KMS-11 (cell line): Measurements from ENCODE around the gene NOL4L.

Experiments
- H2AFZ ChIP-seq: fragments of 200-600 bp; sonication (generic); 2 replicates; pipeline ENCODE4 v1.6.1; 2016; ENCODE audit warnings: antibody characterized with exemption, mixed run types, low read depth
- H3K27ac ChIP-seq: fragments of 200-600 bp; sonication (generic); 2 replicates; pipeline ENCODE4 v1.6.1; 2016; ENCODE audit warnings: mild to moderate bottlenecking, mixed run types
- H3K27me3 ChIP-seq: fragments of 200-600 bp; sonication (generic); 2 replicates; pipeline ENCODE4 v1.6.1; 2017; ENCODE audit warnings: mild to moderate bottlenecking, low read depth, mixed run types, moderate library complexity; ENCODE audit not compliant: insufficient read depth
- H3K36me3 ChIP-seq: fragments of 200-600 bp; sonication (generic); 2 replicates; pipeline ENCODE4 v1.6.1; 2017; ENCODE audit warnings: mild to moderate bottlenecking, mixed run types; ENCODE audit not compliant: insufficient read depth
- H3K4me1 ChIP-seq: fragments of 200-600 bp; sonication (generic); 2 replicates; pipeline ENCODE4 v1.6.1; 2016; ENCODE audit warnings: mild to moderate bottlenecking, low read depth, mixed run types; ENCODE audit not compliant: poor library complexity, severe bottlenecking
- H3K4me2 ChIP-seq: fragments of 200-600 bp; sonication (generic); 2 replicates; pipeline ENCODE4 v1.7.0; 2016; ENCODE audit warnings: mild to moderate bottlenecking, mixed run types
- H3K4me3 ChIP-seq: fragments of 200-600 bp; sonication (generic); IDR thresholded peaks from 2 replicates; pipeline ENCODE4 v1.6.1; 2017; ENCODE audit warnings: low read depth, low read length, mixed read lengths; ENCODE audit not compliant: insufficient read depth
- H3K79me2 ChIP-seq: fragments of 200-600 bp; sonication (generic); 2 replicates; pipeline ENCODE4 v1.6.1; 2016; ENCODE audit warnings: low read depth, mixed run types; ENCODE audit not compliant: insufficient read depth
- H3K9ac ChIP-seq: fragments of 200-600 bp; sonication (generic); 2 replicates; pipeline ENCODE4 v1.6.1; 2016; ENCODE audit warnings: mild to moderate bottlenecking, mixed run types
- H4K20me1 ChIP-seq: fragments of 200-600 bp; sonication (generic); 2 replicates; pipeline ENCODE4 v1.6.1; 2016; ENCODE audit warnings: mild to moderate bottlenecking, mixed run types; ENCODE audit not compliant: insufficient read depth
- CTCF ChIP-seq: fragments of 200-600 bp; sonication (generic); conservative IDR thresholded peaks from 2 replicates; pipeline ENCODE4 v1.6.1; 2017; ENCODE audit warnings: low read depth, mild to moderate bottlenecking, antibody characterized with exemption, low read length, moderate library complexity, mixed read lengths

The NOL4L gene

GRCh38 chr20:32626407-32626806, 41.3 kb upstream of the NOL4L start:
- no peaks in the 10 kb centered on the region for H3K36me3 ChIP-seq
- peak overlapping the region; percentile 77 for H3K9ac ChIP-seq
- peak overlapping the region; percentile 91 for H3K27ac ChIP-seq
- H4K20me1 ChIP-seq, result no peaks in the 10 kb centered on the region
- peak overlapping the region; percentile 68 for H2AFZ ChIP-seq
- no peaks in the 10 kb centered on the region for H3K79me2 ChIP-seq
- H3K27me3 ChIP-seq, result no peaks in the 10 kb centered on the region
- TF ChIP-seq CTCF, result no peak
- peak overlapping the region; percentile 98 for H3K4me2 ChIP-seq
- no peak overlapping the region for H3K4me3 ChIP-seq
- peaks cover 63% of the 10 kb centered on the region for H3K4me1 ChIP-seq

- H3K27me3 ChIP-seq, result no peaks in the 10 kb centered on the region
- no peaks in the 10 kb centered on the region for H3K36me3 ChIP-seq
- H4K20me1 ChIP-seq, result no peaks in the 10 kb centered on the region
- H3K9ac ChIP-seq, result no peak overlapping the region
- peaks cover 63% of the 10 kb centered on the region for H3K4me1 ChIP-seq
- peak overlapping the region; percentile 91 for H3K27ac ChIP-seq
- no peak overlapping the region for H3K4me3 ChIP-seq
- no peak for TF ChIP-seq CTCF
- no peaks in the 10 kb centered on the region for H3K79me2 ChIP-seq
- no peak overlapping the region for H2AFZ ChIP-seq
- peak overlapping the region; percentile 98 for H3K4me2 ChIP-seq
These were observed 40.9 kb upstream of the NOL4L start for GRCh38 chr20:32625996-32626395.

DNA sequence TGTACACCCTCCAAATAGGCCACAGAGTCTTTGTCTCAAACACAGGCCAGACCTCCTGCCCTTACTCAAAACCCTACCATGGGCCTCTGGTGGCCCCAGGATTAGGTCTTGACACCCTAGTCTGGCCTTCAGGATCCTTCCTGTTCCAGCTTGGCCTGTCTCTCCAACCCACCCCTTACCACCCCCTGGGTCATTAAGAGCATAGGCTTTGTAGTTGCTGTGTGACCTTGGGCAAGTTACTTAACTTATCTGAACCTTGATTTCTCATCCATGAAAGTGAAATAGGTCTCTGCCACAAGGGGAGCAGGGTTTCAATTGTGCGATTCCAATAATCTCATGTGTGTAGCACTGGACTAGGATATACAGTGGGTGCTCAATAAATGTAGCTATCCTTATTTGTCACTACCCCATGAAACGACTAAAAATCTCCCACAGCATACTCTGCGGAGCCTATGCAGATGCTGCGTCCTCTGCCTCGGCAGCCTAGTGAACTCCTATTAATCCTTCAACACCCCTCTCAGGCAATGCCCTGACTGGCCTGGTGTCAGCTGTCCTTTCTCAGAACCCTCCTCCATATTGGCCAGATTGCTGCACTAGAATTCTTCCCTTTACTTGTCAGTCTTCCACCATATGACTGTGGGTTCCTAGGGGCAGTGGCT, 39.7 kb upstream of the NOL4L start:
- Histone ChIP-seq H2AFZ (no peak overlapping the region), H3K27ac (no peak overlapping the region), H4K20me1 (no peaks in the 10 kb centered on the region), H3K4me3 (no peak overlapping the region), H3K79me2 (no peaks in the 10 kb centered on the region), H3K27me3 (no peaks in the 10 kb centered on the region), H3K9ac (no peak overlapping the region), H3K4me1 (peaks cover 61% of the 10 kb centered on the region), H3K4me2 (no peak overlapping the region), H3K36me3 (no peaks in the 10 kb centered on the region)
- no peak for TF ChIP-seq CTCF

DNA sequence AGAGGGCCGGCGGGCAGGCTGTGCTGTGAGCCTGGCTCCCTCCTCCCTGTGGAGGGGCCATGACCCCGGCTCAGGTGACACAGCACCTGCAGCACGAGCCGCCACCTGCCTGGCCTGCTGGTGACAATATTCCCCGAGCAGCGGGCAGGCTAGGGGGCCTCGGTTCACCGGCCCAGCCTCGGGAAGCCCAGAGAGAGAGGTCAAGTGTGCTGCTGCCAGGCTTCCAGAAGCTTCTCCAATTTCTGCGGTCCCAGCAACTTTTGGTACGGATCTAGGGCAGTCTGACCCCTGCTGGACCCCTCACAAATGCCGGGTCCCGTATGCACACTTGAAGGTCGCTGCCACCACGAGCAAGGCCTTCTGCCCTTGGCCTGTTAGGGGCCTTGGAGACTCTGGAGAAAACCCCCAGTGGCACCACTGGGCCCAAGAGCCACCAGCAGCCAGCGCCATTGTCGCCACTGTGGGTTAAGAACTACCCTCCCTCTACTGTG, 38.6 kb upstream of the NOL4L start:
- Histone ChIP-seq H2AFZ (no peak overlapping the region), H3K27me3 (0 out of 2 replicates have a peak, but pooled peaks cover 3% of the 10 kb centered on the region), H3K79me2 (no peaks in the 10 kb centered on the region), H3K9ac (no peak overlapping the region), H3K36me3 (no peaks in the 10 kb centered on the region), H3K4me2 (no peak overlapping the region), H3K4me3 (no peak overlapping the region), H4K20me1 (no peaks in the 10 kb centered on the region), H3K4me1 (peaks cover 50% of the 10 kb centered on the region), H3K27ac (no peak overlapping the region)
- TF ChIP-seq CTCF, result no peak
